ENCODE measurements around the gene TMEM179. TPM values are rescaled to one million over a fixed set of nuclear protein-coding genes. Genes with fewer than 3 reads are reported as not detected.

Gene TMEM179
- polyA plus RNA-seq, 1 donor (not counting 4 experiments of a cell fraction or from before 2014, with no cell fraction given) = not detected

DNA sequence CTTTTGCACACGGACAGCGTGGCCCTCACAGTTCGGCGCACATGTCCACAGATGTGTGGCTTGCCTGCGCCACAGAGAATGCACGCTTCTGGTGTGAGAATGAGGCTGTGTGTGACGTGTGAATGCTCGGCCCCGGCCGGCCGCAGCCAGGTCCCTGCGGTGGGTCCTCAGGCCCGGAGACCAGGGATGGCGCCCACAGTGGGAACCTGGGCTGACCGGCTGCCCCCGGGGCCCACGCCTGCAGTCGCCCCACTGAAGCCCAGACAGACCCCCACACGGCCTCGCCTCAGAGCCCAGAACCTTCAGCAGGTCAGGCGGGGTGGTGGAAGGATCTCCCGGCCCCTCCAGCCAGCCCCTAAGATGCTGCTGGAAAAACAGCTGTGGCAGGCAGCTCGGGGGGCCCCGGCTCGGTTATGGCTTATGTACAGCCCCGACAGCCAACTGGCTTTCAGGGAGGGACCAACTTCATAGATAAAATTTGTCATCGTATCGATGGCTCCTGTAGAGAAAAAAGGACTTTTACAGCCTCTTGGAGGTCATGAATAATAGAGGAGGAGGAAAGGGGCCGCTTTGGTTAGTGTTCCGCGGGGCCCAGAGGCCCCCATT, 29.5 kb downstream of the TMEM179 start:
- Histone ChIP-seq H4K20me1 (ENCODE audit: control insufficient read depth, extremely low read depth, insufficient read depth, low read length) (no peaks in the 10 kb centered on the region), H3K27me3 (ENCODE audit: control insufficient read depth, extremely low read depth, insufficient read depth, low read length) (peaks cover 22% of the 10 kb centered on the region), H3K4me1 (ENCODE audit: control insufficient read depth, extremely low read depth, insufficient read depth, low read length) (no peaks in the 10 kb centered on the region), H3K4me3 (ENCODE audit: control insufficient read depth in 2 of 3, extremely low read depth in 1 of 3, insufficient read depth in 2 of 3, low read depth in 1 of 3, low read length in 3 of 3) (no peak overlapping the region), H3K9me1 (ENCODE audit: control insufficient read depth, extremely low read depth, insufficient read depth, low read length) (no peaks in the 10 kb centered on the region), H3K9ac (ENCODE audit: control insufficient read depth, extremely low read depth, insufficient read depth, low read length) (no peak overlapping the region), H3K36me3 (ENCODE audit: control insufficient read depth in 2 of 2, extremely low read depth in 1 of 2, insufficient read depth in 2 of 2, low read length in 2 of 2) (no peaks in the 10 kb centered on the region), H3K79me2 (ENCODE audit: control insufficient read depth, insufficient read depth, low read length) (no peaks in the 10 kb centered on the region), H3K9me3 (ENCODE audit: control insufficient read depth, low read depth, low read length) (no peaks in the 10 kb centered on the region), H2AFZ (ENCODE audit: control insufficient read depth, low read length) (no peak overlapping the region), H3K27ac (ENCODE audit: control insufficient read depth, insufficient read depth, low read length) (no peak overlapping the region), H3K4me2 (ENCODE audit: control insufficient read depth, extremely low read depth, insufficient read depth, low read depth, low read length) (no peak overlapping the region)
- no peak for TF ChIP-seq EZH2 (IDR thresholded peaks at IDR 0.05; ENCODE audit: low read length)
- TF ChIP-seq, protein P1, sequence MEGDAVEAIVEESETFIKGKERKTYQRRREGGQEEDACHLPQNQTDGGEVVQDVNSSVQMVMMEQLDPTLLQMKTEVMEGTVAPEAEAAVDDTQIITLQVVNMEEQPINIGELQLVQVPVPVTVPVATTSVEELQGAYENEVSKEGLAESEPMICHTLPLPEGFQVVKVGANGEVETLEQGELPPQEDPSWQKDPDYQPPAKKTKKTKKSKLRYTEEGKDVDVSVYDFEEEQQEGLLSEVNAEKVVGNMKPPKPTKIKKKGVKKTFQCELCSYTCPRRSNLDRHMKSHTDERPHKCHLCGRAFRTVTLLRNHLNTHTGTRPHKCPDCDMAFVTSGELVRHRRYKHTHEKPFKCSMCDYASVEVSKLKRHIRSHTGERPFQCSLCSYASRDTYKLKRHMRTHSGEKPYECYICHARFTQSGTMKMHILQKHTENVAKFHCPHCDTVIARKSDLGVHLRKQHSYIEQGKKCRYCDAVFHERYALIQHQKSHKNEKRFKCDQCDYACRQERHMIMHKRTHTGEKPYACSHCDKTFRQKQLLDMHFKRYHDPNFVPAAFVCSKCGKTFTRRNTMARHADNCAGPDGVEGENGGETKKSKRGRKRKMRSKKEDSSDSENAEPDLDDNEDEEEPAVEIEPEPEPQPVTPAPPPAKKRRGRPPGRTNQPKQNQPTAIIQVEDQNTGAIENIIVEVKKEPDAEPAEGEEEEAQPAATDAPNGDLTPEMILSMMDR (optimal IDR thresholded peaks at IDR 0.05 in 1 of 3, IDR thresholded peaks at IDR 0.05 in 1 of 3, conservative IDR thresholded peaks at IDR 0.05 in 1 of 3; ENCODE audit: extremely low read depth in 1 of 3, insufficient read depth in 2 of 3, low read length in 3 of 3) = no peak
- FAIRE-seq (no peak), DNase-seq (ENCODE audit: low read depth, low spot score) (no peak)
- dilution Hi-C loops (cut with MboI; ENCODE audit: extremely low pct_ligation_motif_present, low sequenced_read_pairs) = no loop called here

DNA sequence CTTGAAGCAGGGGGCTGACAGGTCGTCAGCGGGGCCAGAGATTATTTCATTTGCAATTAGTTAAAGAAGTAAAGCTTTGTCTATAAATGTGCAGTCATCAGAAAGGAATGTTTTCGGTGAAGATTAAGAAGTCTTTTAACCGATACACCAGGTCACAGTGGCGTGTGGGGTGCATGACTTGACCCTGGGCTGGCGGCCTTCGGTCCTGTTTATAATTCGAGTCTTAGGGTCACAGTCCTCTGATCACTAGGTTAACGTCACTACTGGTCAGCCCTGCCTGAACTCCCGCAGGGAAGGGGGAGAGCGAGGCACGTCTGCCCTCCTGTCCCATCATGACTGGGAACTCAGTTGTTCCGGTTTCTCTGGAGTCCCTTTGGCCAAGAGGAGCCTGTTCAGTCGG, 30.0 kb downstream of the TMEM179 start:
- Histone ChIP-seq H3K9me3 (ENCODE audit: control insufficient read depth, low read depth, low read length) (no peaks in the 10 kb centered on the region), H3K4me2 (ENCODE audit: control insufficient read depth, extremely low read depth, insufficient read depth, low read depth, low read length) (no peak overlapping the region), H3K27ac (ENCODE audit: control insufficient read depth, insufficient read depth, low read length) (no peak overlapping the region), H3K27me3 (ENCODE audit: control insufficient read depth, extremely low read depth, insufficient read depth, low read length) (peaks cover 22% of the 10 kb centered on the region), H4K20me1 (ENCODE audit: control insufficient read depth, extremely low read depth, insufficient read depth, low read length) (no peaks in the 10 kb centered on the region), H3K9me1 (ENCODE audit: control insufficient read depth, extremely low read depth, insufficient read depth, low read length) (no peaks in the 10 kb centered on the region), H3K9ac (ENCODE audit: control insufficient read depth, extremely low read depth, insufficient read depth, low read length) (no peak overlapping the region), H3K4me1 (ENCODE audit: control insufficient read depth, extremely low read depth, insufficient read depth, low read length) (no peaks in the 10 kb centered on the region), H3K79me2 (ENCODE audit: control insufficient read depth, insufficient read depth, low read length) (no peaks in the 10 kb centered on the region), H3K4me3 (ENCODE audit: control insufficient read depth in 2 of 3, extremely low read depth in 1 of 3, insufficient read depth in 2 of 3, low read depth in 1 of 3, low read length in 3 of 3) (no peak overlapping the region), H2AFZ (ENCODE audit: control insufficient read depth, low read length) (no peak overlapping the region), H3K36me3 (ENCODE audit: control insufficient read depth in 2 of 2, extremely low read depth in 1 of 2, insufficient read depth in 2 of 2, low read length in 2 of 2) (no peaks in the 10 kb centered on the region)
- no peak for DNase-seq (ENCODE audit: low read depth, low spot score)
- TF ChIP-seq EZH2 (IDR thresholded peaks at IDR 0.05; ENCODE audit: low read length) = no peak
- TF ChIP-seq, protein P1 (optimal IDR thresholded peaks at IDR 0.05 in 1 of 3, IDR thresholded peaks at IDR 0.05 in 1 of 3, conservative IDR thresholded peaks at IDR 0.05 in 1 of 3; ENCODE audit: extremely low read depth in 1 of 3, insufficient read depth in 2 of 3, low read length in 3 of 3) = no peak
- no peak for FAIRE-seq
- dilution Hi-C loops (cut with MboI; ENCODE audit: extremely low pct_ligation_motif_present, low sequenced_read_pairs) = no loop called here
